Fibroblast of lung (primary cell): Measurements from ENCODE around the gene SPPL3. TPM values are rescaled to one million over a fixed set of nuclear protein-coding genes. Genes with fewer than 3 reads are reported as not detected.

Source experiments
- DNase-seq, 2 donors: peaks; one replicate each; pipeline versions ENCODE4 v3.0.0 to v3.0.0-alpha.2; 2010; ENCODE audit warnings: low read depth in 2 of 2
- H2AFZ ChIP-seq: 2 replicates; pipeline ENCODE4 v1.5.1; 2012; ENCODE audit warnings: low read length, control low read depth, inconsistent platforms
- H3K27ac ChIP-seq: 2 replicates; pipeline ENCODE4 v1.5.1; 2011; ENCODE audit warnings: low read length, control low read depth; ENCODE audit not compliant: insufficient read depth
- H3K27me3 ChIP-seq: 2 replicates; pipeline ENCODE4 v1.5.1; 2011; ENCODE audit warnings: mild to moderate bottlenecking, low read length; ENCODE audit not compliant: control insufficient read depth, insufficient read depth
- H3K36me3 ChIP-seq: 2 replicates; pipeline ENCODE4 v1.5.1; 2011; ENCODE audit warnings: low read length; ENCODE audit not compliant: control insufficient read depth, insufficient read depth
- H3K4me1 ChIP-seq: 2 replicates; pipeline ENCODE4 v1.5.1; 2011; ENCODE audit warnings: low read length; ENCODE audit not compliant: control insufficient read depth, insufficient read depth; ENCODE audit errors: extremely low read depth
- H3K4me2 ChIP-seq: 2 replicates; pipeline ENCODE4 v1.5.1; 2011; ENCODE audit warnings: low read length, control low read depth; ENCODE audit not compliant: insufficient read depth; ENCODE audit errors: extremely low read depth
- H3K4me3 ChIP-seq, 4 experiments: fragments of 200-600 bp in 1 of 4; sonication (generic) in 1 of 4; replicated peaks in 1 of 4; 2 replicates each; pipeline ENCODE4 v1.5.1; 2011 to 2016; ENCODE audit warnings: low read length in 4 of 4, low read depth in 3 of 4, mild to moderate bottlenecking in 3 of 4, control low read depth in 2 of 4, inconsistent platforms in 1 of 4, mixed read lengths in 1 of 4; ENCODE audit not compliant: insufficient read depth in 1 of 4; ENCODE audit errors: control extremely low read depth in 1 of 4
- H3K79me2 ChIP-seq: 2 replicates; pipeline ENCODE4 v1.5.1; 2012; ENCODE audit warnings: mild to moderate bottlenecking, low read length, inconsistent platforms; ENCODE audit not compliant: control insufficient read depth, insufficient read depth
- H3K9ac ChIP-seq: 2 replicates; pipeline ENCODE4 v1.5.1; 2011; ENCODE audit warnings: mild to moderate bottlenecking, low read length, control low read depth; ENCODE audit not compliant: insufficient read depth
- H3K9me3 ChIP-seq: 2 replicates; pipeline ENCODE4 v1.5.1; 2012; ENCODE audit warnings: low read depth, low read length; ENCODE audit not compliant: control insufficient read depth, insufficient read depth
- H4K20me1 ChIP-seq: 2 replicates; pipeline ENCODE4 v1.5.1; 2011; ENCODE audit warnings: low read length; ENCODE audit not compliant: control insufficient read depth, insufficient read depth; ENCODE audit errors: extremely low read depth
- EZH2 ChIP-seq: IDR thresholded peaks from 2 replicates; pipeline ENCODE4 v1.5.1; 2012; ENCODE audit warnings: low read length, control low read depth, mild to moderate bottlenecking; ENCODE audit errors: missing control alignments
- polyA plus RNA-seq, 2 donors: library from polyadenylated mRNA; depleted of rRNA in 1 of 2; stranded (reverse) in 1 of 2; unstranded in 1 of 2; fragments of >200 nt; gene quantifications; 2 replicates each; pipeline ENCODE4 v1.2.1, GENCODE V29; 2011 to 2012; ENCODE audit warnings: missing spikeins in 1 of 2
- total RNA-seq: library from RNA; depleted of rRNA; stranded (reverse); fragments of >200 nt; gene quantifications from 2 replicates; pipeline ENCODE4 v1.2.1, GENCODE V29; 2014
- TF ChIP-seq, protein P1 (sequence below), 2 donors: IDR thresholded peaks in 1 of 2; conservative IDR thresholded peaks in 1 of 2; 1 replicate in 1 of 2; 2 replicates in 1 of 2; pipeline ENCODE4 v1.5.1; 2011 to 2012; ENCODE audit warnings: low read length in 2 of 2, control low read depth in 1 of 2, inconsistent platforms in 1 of 2, low read depth in 1 of 2, mild to moderate bottlenecking in 1 of 2

SPPL3 gene
- total and polyA plus RNA-seq, 2 donors (not counting 1 experiment from before 2014, with no cell fraction given): 7.1 to 41.4 TPM

DNA sequence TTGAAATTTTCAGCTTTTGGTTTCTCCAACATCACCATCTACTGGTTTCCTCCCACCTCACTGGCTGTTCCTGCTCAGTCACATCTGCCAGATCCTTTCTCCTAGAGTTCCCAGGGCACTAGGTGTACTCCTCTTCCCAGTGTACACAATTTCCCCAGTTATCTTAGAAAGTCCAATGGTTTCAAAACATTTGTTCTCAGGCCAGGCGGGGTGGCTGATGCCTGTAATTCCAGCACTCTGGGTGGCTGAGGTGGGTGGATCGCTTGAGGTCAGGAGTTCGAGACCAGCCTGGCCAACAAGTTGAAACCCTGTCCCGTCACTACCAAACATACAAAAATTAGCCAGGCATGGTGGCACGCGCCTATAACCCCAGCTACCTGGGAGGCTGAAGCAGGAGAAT lies 60.7 kb downstream of the SPPL3 start:
- Histone ChIP-seq H3K4me2 (no peak overlapping the region), H3K9me3 (no peaks in the 10 kb centered on the region), H3K4me3 (no peak overlapping the region), H4K20me1 (peaks cover 4% of the 10 kb centered on the region), H3K27me3 (no peaks in the 10 kb centered on the region), H3K9ac (no peak overlapping the region), H2AFZ (no peak overlapping the region), H3K79me2 (peaks cover 3% of the 10 kb centered on the region), H3K4me1 (peaks cover 2% of the 10 kb centered on the region), H3K27ac (no peak overlapping the region), H3K36me3 (no peaks in the 10 kb centered on the region)
- no peak for DNase-seq
- no peak for TF ChIP-seq EZH2
- TF ChIP-seq, protein P1, sequence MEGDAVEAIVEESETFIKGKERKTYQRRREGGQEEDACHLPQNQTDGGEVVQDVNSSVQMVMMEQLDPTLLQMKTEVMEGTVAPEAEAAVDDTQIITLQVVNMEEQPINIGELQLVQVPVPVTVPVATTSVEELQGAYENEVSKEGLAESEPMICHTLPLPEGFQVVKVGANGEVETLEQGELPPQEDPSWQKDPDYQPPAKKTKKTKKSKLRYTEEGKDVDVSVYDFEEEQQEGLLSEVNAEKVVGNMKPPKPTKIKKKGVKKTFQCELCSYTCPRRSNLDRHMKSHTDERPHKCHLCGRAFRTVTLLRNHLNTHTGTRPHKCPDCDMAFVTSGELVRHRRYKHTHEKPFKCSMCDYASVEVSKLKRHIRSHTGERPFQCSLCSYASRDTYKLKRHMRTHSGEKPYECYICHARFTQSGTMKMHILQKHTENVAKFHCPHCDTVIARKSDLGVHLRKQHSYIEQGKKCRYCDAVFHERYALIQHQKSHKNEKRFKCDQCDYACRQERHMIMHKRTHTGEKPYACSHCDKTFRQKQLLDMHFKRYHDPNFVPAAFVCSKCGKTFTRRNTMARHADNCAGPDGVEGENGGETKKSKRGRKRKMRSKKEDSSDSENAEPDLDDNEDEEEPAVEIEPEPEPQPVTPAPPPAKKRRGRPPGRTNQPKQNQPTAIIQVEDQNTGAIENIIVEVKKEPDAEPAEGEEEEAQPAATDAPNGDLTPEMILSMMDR (conservative IDR thresholded peaks at IDR 0.05 in 1 of 2, IDR thresholded peaks at IDR 0.05 in 1 of 2; ENCODE audit: low read depth in 1 of 2, low read length in 2 of 2): no peak

DNA sequence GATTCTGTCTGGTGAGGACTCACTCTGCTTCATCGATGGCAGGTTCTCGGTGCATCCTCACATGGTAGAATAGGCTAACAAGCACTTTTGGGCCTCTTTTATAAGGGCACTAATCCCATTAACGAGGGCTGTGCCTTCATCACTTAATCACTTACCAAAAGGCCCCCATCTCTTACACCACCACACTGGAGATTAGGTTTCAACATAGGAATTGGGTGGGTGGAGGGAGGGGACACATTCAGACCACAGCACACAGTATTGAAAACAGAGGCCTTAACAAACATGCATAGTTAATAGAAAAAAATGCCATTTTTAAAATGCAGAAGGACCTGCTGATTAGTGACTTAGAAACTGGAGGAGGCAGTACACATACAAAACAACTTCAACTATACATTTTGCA lies 61.6 kb downstream of the SPPL3 start:
- no peak overlapping the region for H3K27ac ChIP-seq
- H3K9ac ChIP-seq: no peak overlapping the region
- H2AFZ ChIP-seq: no peak overlapping the region
- peaks cover 2% of the 10 kb centered on the region for H3K4me1 ChIP-seq
- no peaks in the 10 kb centered on the region for H3K9me3 ChIP-seq
- peak in 1 of 2 donors; percentile 52 for DNase-seq
- H3K4me3 ChIP-seq: no peak overlapping the region
- no peaks in the 10 kb centered on the region for H3K27me3 ChIP-seq
- H3K79me2 ChIP-seq: peaks cover 3% of the 10 kb centered on the region
- TF ChIP-seq, protein P1 (conservative IDR thresholded peaks at IDR 0.05 in 1 of 2, IDR thresholded peaks at IDR 0.05 in 1 of 2; ENCODE audit: low read depth in 1 of 2, low read length in 2 of 2): no peak
- TF ChIP-seq EZH2: no peak
- peaks cover 2% of the 10 kb centered on the region for H4K20me1 ChIP-seq
- H3K4me2 ChIP-seq: no peak overlapping the region
- H3K36me3 ChIP-seq: no peaks in the 10 kb centered on the region

DNA sequence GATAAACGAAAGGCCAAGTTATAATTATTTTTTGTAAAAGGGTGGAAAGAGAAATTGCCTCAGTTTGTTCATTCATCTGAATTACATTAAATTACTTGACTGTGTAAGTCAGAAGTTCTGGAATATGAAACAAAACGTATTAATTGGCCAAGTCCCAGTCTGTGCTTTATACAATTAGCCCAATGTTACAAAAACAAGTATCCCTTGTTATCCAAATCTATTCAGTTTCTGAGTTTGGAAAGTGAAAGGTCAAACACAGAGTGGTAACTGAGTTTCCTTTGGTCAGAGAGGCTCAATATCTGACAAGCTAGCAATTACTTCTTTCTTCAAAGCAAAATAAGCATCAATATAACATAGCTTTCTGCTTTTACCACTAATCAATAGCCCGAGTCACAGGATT lies 62.6 kb downstream of the SPPL3 start:
- H3K27ac ChIP-seq: no peak overlapping the region
- DNase-seq: no peak
- TF ChIP-seq EZH2: no peak
- H4K20me1 ChIP-seq: peaks cover 2% of the 10 kb centered on the region
- H3K79me2 ChIP-seq: peaks cover 3% of the 10 kb centered on the region
- no peaks in the 10 kb centered on the region for H3K9me3 ChIP-seq
- no peak overlapping the region for H2AFZ ChIP-seq
- no peak overlapping the region for H3K4me3 ChIP-seq
- no peaks in the 10 kb centered on the region for H3K27me3 ChIP-seq
- no peaks in the 10 kb centered on the region for H3K36me3 ChIP-seq
- H3K9ac ChIP-seq: no peak overlapping the region
- no peak overlapping the region for H3K4me2 ChIP-seq
- H3K4me1 ChIP-seq: peaks cover 2% of the 10 kb centered on the region
